ENCODE results near the gene MYH15.

MYH15 gene

DNA sequence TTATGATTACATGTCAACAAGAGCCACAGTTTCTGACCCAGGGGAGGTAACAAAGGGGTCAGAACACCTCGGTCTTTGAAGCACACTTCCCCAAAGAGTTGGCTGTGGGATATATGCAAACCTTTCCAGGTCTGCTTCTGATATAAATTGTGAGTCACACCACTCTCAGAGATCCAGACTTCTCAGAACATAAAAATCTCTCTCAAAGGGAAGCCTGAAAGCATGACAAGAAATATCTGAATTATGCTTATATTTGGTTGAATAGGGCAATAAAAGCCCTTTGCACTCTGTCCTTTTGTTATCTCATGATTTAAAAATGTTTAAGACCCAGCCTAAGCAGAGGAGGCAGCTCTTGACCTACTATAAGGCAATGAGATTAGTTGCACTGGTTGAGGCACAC lies 56.8 kb downstream of the MYH15 start:
- peaks cover 10% of the 10 kb centered on the region for H3K9me3 Mint-ChIP-seq
- DNase-seq, result no peak
- no peaks in the 10 kb centered on the region for H3K27me3 Mint-ChIP-seq (ENCODE audit: low read depth, poor library complexity)
- no peaks in the 10 kb centered on the region for H3K4me1 Mint-ChIP-seq
- H3K4me3 Mint-ChIP-seq, result no peak overlapping the region
- H3K36me3 Mint-ChIP-seq (ENCODE audit: low read depth), result peaks cover 6% of the 10 kb centered on the region
- TF ChIP-seq, protein P1, sequence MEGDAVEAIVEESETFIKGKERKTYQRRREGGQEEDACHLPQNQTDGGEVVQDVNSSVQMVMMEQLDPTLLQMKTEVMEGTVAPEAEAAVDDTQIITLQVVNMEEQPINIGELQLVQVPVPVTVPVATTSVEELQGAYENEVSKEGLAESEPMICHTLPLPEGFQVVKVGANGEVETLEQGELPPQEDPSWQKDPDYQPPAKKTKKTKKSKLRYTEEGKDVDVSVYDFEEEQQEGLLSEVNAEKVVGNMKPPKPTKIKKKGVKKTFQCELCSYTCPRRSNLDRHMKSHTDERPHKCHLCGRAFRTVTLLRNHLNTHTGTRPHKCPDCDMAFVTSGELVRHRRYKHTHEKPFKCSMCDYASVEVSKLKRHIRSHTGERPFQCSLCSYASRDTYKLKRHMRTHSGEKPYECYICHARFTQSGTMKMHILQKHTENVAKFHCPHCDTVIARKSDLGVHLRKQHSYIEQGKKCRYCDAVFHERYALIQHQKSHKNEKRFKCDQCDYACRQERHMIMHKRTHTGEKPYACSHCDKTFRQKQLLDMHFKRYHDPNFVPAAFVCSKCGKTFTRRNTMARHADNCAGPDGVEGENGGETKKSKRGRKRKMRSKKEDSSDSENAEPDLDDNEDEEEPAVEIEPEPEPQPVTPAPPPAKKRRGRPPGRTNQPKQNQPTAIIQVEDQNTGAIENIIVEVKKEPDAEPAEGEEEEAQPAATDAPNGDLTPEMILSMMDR (IDR thresholded peaks at IDR 0.05), result no peak
- peak overlapping the region; percentile 68 for H3K27ac Mint-ChIP-seq

GRCh38 chr3:108450444-108450843 lies 60.0 kb downstream of the MYH15 start:
- Mint-ChIP-seq H3K4me1 (no peaks in the 10 kb centered on the region), H3K36me3 (ENCODE audit: low read depth) (peaks cover 26% of the 10 kb centered on the region), H3K9me3 (peaks cover 42% of the 10 kb centered on the region), H3K27me3 (ENCODE audit: low read depth, poor library complexity) (no peaks in the 10 kb centered on the region), H3K27ac (no peak overlapping the region), H3K4me3 (no peak overlapping the region)
- no peak for DNase-seq
- TF ChIP-seq, protein P1 (IDR thresholded peaks at IDR 0.05), result no peak

- Mint-ChIP-seq H3K4me1 (peaks cover 4% of the 10 kb centered on the region), H3K27me3 (ENCODE audit: low read depth, poor library complexity) (no peaks in the 10 kb centered on the region), H3K27ac (no peak overlapping the region), H3K9me3 (peaks cover 49% of the 10 kb centered on the region), H3K4me3 (no peak overlapping the region), H3K36me3 (ENCODE audit: low read depth) (peaks cover 33% of the 10 kb centered on the region)
- TF ChIP-seq, protein P1 (IDR thresholded peaks at IDR 0.05), result no peak
- no peak for DNase-seq
These were observed 61.8 kb downstream of the MYH15 start for GRCh38 chr3:108448593-108448992.

DNA sequence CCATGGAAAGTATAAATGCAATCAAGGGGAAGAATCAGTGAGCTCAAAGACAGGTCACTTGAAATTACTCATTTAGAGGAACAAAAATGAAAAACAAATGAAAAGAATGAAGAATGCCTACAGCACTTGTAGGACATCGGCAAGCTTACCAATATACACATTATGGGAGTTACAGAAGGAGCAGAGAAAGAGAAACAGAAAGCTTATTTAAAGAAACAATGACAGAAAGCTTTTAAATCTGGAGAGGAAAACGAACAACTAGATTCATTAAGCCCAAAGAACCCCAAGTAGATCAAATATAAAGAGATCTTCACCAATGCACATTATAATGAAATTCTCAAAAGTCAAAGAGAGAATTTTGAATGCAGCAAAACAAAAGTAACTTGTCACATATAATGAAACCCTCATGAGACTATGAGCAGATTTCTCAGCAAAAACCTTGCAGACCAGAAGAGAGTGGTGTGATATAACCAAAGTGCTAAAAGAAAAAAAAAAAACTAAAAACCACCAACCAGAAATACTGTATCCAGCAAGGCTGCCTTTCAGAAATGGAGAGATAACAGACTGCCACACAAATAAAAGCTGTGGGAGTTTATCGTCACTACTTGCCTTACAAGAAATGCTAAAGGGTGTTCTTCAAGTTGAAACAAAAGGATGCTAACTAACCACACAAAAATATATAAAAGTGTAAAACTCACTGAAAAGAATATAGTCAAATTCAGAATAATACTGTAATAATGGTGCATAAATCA lies 63.1 kb downstream of the MYH15 start:
- Mint-ChIP-seq H3K4me1 (peaks cover 14% of the 10 kb centered on the region), H3K4me3 (no peak overlapping the region), H3K27me3 (ENCODE audit: low read depth, poor library complexity) (no peaks in the 10 kb centered on the region), H3K9me3 (peaks cover 49% of the 10 kb centered on the region), H3K27ac (no peak overlapping the region), H3K36me3 (ENCODE audit: low read depth) (peaks cover 33% of the 10 kb centered on the region)
- DNase-seq, result no peak
- TF ChIP-seq, protein P1 (IDR thresholded peaks at IDR 0.05), result no peak

DNA sequence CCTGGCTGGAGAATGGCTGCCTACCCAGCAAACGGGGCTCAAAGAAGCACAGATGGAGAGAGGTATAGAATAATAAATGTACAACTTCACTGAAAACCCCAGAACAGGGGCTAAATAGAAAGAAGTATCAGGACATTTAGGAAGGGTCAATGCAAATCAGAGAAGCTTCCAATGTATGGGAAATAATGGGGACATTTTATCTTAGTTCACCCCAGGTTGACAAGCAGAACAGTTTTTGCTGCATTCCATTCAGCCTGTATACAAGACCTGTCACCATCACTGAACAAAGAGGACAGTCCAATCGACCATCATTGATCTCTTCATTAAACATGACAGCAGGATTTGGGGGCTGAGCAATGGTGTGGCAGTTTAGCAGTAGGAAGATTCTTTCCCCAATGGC lies 68.1 kb downstream of the MYH15 start:
- Mint-ChIP-seq H3K9me3 (peaks cover 26% of the 10 kb centered on the region), H3K4me3 (no peak overlapping the region), H3K36me3 (ENCODE audit: low read depth) (peaks cover 25% of the 10 kb centered on the region), H3K27ac (no peak overlapping the region), H3K27me3 (ENCODE audit: low read depth, poor library complexity) (peaks cover 2% of the 10 kb centered on the region), H3K4me1 (peaks cover 62% of the 10 kb centered on the region)
- no peak for DNase-seq
- TF ChIP-seq, protein P1 (IDR thresholded peaks at IDR 0.05), result no peak

- H3K27ac Mint-ChIP-seq, result peak overlapping the region; percentile 76
- H3K27me3 Mint-ChIP-seq (ENCODE audit: low read depth, poor library complexity), result peaks cover 2% of the 10 kb centered on the region
- no peak for DNase-seq
- peaks cover 62% of the 10 kb centered on the region for H3K4me1 Mint-ChIP-seq
- peaks cover 17% of the 10 kb centered on the region for H3K36me3 Mint-ChIP-seq (ENCODE audit: low read depth)
- TF ChIP-seq, protein P1 (IDR thresholded peaks at IDR 0.05), result no peak
- peaks cover 18% of the 10 kb centered on the region for H3K9me3 Mint-ChIP-seq
- no peak overlapping the region for H3K4me3 Mint-ChIP-seq
These were observed 68.9 kb downstream of the MYH15 start for GRCh38 chr3:108441518-108441917.
